HG03045 (cell line): ENCODE data around the gene ATL3.
"Not testable (repeated sequence)": the region's sequence is repeated elsewhere in the genome, so short reads cannot be mapped to it uniquely, and the experiment has no call there.

Experiments used
- ATAC-seq: cut with Tn5 transposase; IDR thresholded peaks from one replicate; pipeline ENCODE4 v1.9.1; 2021; ENCODE audit warnings: mild to moderate bottlenecking, moderate library complexity; ENCODE audit not compliant: unreplicated experiment

ATL3 gene

DNA sequence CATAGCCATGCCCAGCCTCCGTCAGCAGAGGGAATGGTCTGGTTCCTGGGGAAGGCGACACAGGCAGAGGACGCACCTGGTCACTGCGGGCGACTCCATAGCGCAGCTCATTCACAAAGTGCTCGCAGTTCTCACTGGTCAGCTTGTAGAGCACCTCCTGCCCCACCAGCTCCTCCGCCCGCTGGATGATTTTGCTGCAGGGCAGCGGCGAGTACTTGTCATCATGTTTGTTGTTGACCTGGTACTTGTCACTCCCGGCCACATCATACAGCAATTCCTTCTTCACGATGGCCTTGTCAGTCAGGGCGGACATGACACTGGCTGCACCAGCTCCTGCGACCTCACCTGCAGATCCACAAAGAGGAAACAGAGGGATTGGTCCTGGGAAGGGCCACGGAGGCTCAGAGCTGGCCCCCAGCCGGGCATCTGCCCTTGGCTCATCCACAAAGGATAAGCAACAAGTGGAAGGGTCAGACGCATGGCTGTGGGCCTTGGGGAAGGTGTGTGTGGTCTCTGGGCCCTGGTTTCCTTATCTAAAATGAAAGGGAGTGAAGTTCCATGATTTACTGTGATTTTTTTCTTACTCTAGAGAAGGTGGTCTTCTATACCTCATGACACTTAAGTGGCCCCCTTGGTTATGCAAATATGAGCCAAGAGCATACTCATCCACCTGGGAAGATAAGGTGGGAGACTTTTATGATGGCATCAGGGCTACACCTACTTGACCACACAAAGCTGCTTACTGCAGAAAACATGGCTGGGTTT is 81.0 kb downstream of the ATL3 start:
- no peak for ATAC-seq

DNA sequence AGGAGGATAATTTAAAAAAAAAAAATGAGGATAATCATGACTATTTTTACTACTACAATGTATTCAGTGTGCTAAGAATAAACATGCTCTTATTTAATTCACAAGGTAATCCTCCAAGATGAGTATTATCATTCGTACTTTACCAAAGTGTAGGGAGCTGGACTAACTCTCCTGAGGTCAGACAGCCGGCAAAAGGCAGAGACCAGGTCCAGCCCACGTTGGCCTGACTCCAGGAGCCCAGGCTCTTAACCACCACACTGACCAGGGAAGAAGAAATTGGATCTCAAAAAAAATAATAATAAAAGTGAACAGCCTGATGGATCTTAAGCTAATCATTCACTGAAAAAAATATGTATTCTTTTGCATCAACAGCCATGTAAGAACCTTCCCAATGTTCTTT is 82.2 kb downstream of the ATL3 start:
- no peak for ATAC-seq

DNA sequence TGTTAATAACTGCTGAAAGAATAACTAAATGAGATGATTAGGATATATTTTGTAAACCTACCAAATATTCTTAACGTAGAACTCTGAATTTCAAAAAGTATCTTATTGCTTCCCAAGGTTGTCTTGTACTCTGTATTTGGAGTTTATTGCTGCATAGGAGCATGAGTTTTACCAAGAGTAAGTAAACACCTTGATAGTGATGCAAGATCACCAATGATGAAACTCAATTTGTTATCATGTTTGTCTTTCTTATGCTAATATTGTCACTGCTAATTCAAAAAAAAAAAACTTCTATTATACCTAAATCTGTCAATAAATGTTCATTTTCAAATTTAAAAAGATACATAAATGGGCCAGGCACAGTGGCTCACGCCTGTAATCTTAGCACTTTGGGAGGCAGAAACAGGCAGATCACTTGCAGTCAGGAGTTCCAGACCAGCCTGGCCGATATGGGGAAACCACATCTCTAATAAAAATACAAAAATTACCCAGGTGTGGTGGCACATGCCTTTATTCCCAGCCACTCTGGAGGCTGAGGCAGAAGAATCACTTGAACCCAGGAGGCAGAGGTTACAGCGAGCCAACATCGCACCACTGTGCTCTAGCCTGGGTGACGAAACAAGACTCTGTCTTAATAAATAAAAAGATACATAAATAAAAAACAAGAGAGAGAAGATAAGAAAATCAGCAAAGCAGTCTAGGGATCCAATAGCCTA is 84.6 kb downstream of the ATL3 start:
- ATAC-seq, result no peak

DNA sequence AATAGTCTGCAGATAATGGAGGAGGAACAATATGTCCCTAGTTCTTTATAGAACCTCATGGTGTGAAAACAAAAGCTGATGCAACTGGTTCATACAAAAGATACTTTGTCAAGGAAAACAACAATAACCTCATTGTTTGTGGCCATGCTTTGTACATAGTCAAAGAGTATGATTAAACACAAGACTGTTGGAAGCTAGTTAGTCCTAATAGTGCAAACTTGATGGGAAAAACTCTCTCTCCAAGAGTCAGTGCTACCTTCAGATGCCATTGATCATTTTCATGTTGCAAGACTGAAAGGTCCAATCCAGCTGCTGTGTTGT is 87.9 kb downstream of the ATL3 start:
- no peak for ATAC-seq

DNA sequence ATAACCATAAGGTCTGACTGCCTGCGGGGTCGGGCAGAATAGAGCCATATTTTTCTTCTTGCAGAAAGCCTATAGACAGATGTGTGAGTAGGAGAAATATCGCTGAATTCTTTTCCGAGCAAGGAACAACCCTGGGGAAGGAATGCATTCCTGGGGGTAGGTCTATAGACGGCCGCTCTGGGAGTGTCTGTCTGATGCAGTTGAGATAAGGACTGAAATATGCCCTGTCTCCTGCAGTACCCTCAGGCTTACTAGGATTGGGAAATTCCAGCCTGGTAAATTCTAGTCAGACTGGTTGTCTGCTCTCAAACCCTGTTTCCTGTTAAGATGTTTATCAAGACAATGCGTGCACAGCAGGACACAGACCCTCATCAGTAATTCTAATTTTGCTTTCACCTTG is 90.0 kb downstream of the ATL3 start:
- not testable (repeated sequence) for ATAC-seq

DNA sequence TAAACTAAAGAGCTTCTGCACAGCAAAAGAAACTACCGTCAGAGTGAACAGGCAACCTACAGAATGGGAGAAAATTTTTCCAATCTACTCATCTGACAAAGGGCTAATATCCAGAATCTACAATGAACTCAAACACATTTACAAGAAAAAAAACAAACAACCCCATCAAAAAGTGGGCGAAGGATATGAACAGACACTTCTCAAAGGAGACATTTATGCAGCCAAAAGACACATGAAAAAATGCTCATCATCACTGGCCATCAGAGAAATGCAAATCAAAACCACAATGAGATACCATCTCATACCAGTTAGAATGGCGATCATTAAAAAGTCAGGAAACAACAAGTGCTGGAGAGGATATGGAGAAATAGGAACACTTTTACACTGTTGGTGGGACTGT is 92.3 kb downstream of the ATL3 start:
- ATAC-seq, result not testable (repeated sequence)

DNA sequence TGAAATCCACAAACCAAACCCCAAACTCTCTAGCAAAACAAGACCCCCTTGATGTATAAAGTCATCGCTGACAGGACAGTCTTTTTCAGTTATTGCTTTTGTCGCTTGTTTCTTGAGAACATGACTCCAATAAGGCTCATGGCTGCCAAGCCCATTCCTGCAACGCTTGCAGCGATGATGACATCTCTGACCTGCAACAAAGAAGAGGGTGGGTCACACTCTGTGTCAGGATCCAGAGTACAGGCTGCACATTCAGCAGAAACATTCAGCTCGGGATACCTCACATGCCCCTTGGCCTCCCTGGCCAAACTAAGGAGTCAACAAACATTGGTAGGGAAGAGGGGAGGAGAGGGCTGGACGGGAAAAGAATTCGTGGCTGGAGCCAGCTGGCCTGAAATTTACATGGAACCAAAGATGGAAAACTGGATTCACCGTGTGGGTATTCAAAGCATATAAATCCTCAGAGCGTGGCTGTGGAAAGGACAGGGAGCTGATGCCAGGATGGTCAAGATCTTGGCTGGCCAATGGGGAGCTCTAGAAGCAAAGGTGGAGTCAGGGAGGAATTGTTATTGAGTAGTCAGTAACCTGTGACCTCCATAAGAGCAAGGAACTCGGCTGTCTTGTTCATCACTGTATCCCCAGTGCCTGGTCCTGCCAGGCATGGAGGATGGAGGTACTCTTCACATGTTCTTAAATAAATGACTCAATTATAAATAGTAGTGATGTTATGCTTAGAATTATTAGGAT is 96.1 kb downstream of the ATL3 start:
- no peak for ATAC-seq
